HG02623 (cell line): ENCODE results near the gene CHP1.
"Not testable (repeated sequence)": the region's sequence is repeated elsewhere in the genome, so short reads cannot be mapped to it uniquely, and the experiment has no call there.

Experiments used
- ATAC-seq: cut with Tn5 transposase; IDR thresholded peaks from one replicate; pipeline ENCODE4 v1.9.1; 2021; ENCODE audit warnings: moderate library complexity; ENCODE audit not compliant: unreplicated experiment

Gene CHP1

DNA sequence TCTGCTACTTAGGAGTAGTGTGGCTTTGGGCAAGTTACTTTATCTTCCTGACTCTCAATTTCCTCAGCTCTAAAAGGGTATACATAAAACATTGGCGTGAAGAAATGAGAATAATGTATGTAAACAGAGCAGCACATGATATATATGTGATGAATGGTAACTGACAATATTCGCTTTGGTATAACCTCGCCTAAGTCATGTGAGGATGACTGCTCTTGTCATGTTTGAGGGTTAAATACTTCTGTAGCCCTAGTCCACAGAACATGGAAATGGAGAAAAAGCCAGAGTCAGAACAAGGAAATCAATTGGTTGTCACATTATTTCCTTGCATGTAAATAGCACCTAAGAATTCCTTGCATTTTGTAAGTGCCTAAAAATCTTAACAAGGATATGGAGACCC, 25.0 kb downstream of the CHP1 start:
- ATAC-seq, result no peak

DNA sequence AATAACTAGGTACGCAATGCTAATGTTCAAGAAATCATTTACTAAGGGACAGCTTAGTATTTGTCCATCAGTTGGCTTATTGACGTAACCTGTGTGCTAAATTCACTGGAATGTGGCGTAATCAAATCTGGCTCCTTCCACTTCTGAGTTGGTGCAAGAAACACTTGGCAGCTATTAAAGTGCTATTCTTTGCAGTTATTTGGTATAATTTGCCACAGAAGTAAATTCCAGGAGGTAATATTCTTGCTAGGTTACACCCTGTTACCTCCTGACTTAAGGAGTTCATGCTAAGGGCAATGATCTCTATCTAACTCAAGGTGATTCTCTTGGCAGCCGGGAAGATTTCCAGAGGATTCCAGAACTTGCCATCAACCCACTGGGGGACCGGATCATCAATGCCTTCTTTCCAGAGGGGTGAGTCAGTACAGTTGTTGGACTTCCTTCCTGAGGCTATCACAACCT, 25.5 kb downstream of the CHP1 start:
- no peak for ATAC-seq

DNA sequence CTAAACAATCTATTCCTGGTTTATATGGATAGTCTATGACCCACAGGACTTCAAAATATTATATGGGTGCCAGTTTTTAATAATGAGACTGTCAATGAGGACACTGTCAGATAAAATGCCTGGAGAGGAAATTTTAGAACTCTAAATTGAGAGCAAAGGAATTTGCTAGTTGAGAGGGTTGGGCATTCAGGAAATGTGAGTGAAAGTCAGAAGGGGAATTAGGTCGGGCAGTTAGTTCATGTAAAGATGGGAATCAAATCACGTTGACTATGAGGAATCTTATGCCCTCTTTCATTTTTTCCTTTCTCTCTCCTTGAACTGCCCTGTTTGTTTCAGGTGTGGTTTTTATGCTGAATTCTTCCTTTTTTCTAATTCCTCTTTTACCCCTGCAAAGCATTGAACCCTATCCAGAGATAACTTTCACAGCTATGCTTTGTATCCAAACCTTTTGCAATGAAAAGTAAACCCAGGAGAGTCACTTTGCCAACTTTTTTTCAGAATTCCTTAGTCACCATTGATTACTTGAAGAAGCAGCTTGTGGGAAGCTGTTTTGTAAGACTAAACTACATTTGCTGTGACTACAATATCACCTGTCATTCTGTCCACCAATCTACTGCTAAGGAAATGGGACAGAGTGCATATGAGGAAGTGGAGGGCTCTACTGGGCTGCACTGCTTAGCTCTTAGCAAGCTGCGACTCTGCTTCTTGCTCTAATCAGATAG, 27.8 kb downstream of the CHP1 start:
- no peak for ATAC-seq

DNA sequence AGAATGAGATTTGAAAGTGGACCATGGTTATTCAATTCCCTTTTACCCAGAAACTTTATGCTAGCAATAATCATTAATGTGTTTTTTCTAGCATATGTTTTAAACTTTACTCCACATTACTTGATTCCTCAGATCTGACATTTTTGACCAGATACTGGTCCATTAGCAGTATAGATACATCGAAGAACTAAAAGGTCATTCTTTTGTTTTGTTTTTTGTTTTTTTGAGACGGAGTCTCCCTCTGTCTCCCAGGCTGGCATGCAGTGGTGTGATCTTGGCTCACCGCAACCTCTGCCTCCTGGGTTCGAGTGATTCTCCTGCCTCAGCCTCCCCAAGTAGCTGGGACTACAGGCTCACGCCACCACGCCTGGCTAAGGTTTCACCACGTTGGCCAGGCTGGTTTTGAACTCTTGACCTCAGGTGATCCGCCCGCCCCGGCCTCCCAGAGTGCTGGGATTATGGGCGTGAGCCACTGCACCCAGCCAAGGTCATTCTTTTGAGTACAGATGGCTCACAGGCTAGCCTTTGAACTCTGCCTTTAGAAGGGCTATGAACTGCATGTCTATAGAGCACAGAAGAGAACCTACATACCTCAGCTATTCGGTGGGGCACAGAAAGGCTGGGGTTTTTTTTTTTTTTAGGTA, 28.6 kb downstream of the CHP1 start:
- ATAC-seq, result no peak

DNA sequence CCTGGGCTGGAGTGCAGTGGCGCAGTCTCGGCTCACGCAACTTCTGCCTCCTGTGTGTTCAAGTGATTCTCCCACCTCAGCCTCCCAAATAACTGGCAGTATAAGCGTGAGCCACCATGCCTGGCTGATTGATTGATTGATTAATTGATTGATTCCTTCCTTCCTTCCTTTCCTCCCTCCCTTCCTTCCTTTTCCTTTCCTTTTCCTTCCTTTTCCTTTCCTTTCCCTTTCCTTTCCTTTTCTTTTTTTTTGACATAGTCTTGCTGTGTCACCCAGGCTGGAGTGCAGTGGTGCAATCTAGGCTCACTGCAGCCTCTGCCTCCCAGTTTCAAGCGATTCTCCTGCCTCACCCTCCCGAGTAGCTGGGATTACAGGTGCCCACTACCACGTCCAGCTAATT, 29.9 kb downstream of the CHP1 start:
- not testable (repeated sequence) for ATAC-seq

DNA sequence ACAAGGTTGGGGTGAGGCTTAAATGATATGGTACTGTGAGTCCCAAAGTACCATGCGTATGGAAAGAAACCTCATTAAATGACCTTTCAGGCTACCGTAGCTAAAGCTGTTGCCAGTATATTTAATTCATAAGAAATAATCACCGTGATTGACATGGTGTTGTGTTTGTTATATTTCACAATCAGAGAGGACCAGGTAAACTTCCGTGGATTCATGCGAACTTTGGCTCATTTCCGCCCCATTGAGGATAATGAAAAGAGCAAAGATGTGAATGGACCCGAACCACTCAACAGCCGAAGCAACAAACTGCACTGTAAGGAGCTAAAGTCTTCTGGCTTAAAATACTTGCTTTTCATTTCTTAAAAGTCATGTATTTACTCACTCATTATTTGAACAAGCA, 31.5 kb downstream of the CHP1 start:
- ATAC-seq, result no peak

DNA sequence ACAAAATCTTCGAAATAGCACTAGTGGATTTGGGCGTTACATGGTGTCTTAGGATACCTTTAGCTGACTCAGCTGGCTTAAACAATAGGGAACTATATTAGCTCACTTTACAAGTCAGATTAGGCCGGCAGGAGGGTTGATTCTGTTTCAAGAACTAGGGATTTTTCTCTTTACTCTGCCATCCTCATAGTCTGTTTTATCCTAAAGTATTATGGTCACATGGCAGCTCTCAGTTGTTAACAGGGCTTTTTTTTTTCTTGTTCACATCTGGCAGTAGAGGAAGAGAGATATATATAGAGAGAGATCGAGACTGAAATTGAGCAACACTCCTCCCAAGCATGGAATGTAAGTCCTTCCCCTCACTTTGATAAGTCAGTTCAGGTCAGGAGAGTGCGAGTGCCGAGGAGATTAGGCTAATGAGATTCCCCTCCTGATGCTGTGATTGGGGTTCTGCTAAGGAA, 32.9 kb downstream of the CHP1 start:
- ATAC-seq, result no peak

DNA sequence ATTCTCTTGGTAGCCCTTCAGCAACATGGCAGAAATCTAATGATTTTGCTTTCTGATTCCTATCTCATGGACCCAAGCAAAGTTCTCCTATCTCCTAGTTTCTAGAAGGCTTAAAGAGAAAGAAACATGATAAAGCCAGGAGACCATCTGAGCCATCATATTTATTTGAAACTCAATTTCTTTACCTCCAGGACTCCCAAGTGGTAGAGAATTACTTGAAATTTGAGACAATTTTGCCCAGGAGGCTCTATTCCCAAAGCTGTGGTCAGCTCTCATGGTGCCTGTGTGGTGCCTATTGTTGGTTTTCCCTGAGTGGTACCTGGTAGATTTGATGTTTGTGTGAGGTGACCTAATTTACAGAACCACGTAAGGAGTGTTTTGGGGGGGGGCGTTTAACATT, 38.8 kb downstream of the CHP1 start:
- no peak for ATAC-seq

DNA sequence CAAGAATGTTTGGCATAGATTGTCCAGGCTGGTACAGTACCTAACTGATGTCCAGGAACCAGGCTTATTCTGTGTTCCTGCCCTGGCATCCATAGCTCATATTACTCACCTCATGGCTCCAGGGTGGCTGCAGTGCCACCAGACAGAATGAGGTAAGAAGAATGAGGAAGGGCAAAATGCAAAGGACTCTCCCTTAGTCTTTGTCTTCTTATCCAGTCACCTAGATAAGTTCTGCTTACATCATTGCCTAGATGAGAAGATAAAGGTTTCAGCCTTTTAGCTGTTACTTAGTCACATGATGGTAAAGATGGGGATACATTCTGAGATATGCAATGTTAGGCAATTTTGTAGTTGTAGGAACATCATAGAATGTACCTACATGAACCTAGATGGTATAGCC, 45.8 kb downstream of the CHP1 start:
- no peak for ATAC-seq

DNA sequence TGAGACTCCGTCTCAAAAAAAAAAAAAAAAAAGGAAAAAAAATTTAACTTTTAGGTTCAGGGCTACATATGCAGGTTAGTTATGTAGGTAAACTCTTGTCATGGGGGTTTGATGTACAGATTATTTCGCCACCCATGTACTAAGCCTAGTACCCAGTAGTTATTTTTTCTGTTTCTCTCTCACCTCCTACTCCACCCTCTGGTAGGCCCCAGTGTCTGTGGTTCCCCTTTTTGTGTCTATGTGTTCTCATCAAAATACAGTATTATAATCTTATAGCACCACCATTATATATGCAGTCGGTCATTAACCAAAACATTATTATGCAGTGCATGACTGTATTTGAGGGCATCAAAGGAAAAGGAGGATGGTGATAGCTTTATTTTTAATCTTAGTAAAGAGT, 47.3 kb downstream of the CHP1 start:
- ATAC-seq, result no peak

DNA sequence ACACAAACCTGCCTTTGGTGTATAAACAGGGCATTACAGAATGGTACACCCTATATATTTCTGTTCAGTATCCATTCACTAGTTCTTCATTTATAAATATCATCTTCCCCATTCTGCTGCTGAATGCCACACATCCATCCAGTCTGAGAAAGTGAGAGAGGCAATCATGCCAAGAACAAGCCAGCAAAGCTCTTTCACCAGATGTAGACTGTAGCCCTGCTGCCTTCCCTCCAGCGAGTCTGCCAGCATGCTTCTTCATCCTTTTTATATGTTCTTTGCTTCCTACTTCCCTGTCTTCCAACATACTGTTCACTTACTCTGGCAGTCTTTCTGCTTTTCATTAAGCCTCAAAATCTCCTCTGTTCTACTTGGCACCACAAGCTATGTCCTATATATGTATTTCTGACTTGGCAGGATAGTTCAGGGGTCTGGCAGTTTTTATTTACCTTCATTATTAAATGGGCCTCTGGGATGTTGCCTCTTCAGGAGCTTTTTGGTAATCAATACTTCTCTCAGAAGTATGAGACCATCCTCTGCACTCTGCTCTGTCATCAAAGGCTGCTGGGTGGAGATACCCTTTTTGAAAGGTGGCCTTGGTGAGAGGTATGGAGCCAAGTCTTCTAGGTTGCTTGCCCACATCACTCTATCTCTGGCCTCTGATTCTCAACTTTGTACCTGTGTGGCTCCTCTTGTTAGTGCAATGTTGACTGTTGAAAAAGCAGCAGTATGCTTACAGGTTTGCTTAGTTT, 48.6 kb downstream of the CHP1 start:
- ATAC-seq, result no peak

DNA sequence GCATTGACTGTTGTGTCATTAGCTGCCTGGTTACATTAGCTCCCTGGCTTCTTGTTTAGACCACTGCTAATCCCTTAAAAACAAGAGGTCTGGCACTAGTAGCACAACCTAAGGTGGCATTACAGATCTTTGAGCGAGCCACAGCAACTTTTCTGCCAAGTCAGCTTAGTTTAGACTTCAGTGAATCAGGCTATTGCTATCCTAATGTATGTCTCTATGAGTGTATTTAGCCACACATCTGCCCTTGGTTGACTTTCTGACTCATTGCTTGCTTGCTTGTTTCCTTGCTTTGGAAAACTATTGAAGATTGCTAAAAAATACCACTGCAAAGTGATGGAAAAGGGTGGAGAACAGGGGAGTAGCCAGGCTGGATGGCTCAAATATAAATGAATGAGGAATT, 50.2 kb downstream of the CHP1 start:
- no peak for ATAC-seq

DNA sequence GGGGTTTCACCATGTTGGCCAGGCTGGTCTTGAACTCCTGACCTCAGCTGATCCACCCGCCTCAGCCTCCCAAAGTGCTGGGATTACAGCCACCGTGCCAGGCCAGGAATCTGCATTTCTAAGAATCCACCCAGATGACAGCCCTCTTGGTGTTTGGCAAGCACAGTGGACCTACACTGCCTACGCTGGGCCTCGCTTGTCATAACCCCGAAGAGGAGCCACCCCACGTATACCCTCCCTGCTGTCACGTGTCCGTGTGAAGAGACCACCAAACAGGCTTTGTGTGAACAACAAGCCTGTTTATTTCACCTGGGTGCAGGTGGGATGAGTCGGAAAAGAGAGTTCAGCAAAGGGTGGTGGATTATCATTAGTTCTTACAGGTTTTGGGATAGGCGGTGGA, 51.4 kb downstream of the CHP1 start:
- ATAC-seq, result not testable (repeated sequence)

DNA sequence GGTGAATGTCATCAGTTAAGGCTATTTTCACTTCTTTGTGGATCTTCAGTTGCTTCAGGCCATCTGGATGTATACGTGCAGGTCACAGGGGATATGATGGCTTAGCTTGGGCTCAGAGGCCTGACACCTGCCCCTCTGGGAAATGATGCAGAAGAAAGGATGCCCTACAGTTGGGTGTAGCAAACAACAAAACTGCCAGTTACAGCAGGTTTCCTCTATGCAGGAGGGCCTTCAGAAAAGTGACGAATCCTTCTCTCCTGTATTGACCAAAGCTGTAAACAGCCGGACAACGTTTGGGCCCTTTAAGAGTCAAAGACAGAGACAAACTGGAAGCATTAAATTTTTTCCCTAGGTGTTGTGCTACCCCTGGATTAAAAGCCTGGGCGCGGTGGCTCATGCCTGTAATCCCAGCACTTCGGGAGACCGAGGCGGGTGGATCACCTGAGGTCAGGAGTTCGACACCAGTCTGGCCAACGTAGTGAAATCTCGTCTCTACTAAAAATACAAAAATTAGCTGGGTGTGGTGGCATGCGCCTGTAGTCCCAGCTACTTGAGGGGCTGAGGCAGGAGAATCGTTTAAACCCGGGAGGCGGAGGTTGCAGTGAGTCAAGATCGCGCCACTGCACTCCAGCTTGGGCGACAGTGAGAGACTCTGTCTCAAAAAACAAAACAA, 52.0 kb downstream of the CHP1 start:
- not testable (repeated sequence) for ATAC-seq

DNA sequence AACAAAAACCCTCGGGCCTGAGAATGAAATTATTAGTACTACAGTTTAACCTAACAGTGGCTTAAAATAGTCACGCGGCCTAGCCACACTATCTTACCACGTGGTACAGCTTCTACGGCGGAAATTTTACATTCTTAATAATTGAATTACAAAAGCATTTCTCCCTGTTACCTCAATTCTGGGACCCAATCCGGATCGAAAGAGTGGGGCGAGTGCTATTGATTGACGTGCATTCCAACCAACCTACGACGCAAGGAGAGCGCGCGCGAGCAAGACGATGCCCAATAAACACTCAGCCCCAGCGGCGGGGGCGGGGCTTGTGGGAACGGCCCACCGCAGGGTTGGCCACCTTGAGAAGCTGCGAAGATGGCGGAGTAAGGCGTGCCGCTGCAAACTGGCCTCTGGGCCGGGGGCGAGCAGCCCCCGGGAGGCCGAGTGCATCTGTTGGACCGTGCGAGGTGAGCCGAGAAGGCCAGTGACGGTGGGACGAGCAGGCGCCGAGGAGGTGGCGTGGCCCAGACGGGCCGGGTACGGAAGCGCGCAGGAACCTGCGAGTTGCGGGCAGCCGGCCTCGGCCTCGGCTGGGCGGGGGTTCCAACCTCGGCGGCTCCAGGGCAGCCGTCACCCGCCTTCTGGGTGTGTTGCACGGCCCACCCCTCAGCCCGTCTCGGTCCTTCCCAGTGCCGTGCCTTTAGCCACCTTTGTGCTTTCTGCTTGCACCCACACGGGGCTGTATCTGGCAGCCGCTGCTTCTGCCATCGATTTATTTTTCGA, 52.8 kb downstream of the CHP1 start:
- ATAC-seq, result peak; percentile 92

DNA sequence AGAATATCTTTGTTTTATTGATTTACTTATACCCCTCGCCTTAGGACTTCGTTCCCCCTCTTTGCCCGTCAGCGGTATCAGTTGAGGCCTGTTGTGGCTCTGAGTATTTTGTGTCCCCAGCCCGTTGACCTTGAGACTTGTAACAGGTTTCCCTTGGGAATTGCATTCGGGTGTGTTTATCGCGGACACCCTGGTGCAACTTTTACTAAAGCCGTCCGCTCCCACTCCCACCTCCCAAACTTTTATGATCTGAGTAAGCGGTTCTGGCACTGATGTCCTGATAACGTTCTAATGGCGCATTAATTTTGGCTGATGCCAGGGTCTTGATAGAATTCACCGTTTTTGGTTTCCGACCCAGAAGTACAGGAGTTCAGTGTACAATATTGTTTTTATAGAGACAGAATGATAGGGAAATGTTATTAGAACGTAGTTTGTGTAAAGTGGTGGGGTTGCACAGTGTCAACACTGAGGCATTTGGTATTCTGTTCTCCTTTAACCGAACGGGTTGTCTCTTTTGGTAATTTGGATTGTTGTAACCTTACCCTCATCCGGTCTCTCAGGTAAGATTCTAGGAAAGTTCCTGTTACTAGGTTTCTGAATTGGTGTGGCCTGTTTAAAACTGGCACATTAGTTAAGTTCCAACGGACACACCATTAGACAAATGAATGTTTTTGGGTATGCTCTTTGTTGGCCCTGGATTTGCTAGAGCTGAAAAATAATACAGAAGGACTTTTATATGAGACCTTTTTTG, 53.5 kb downstream of the CHP1 start:
- no peak for ATAC-seq

DNA sequence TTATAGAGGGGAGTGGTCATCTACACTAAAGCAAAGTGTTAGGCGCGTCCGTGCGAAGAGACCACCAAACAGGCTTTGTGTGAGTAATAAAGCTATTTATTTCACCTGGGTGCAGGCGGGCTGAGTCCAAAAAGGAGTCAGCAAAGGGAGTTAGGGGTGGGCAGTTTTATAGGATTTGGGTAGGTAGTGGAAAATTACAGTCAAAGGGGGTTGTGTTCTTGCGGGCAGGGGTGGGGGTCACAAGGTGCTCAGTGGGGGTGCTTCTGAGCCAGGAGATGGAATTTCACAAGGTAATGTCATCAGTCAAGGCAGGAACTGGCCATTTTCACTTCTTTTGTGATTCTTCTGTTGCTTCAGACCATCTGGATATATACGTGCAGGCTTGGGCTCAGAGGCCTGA, 54.2 kb downstream of the CHP1 start:
- no peak for ATAC-seq

DNA sequence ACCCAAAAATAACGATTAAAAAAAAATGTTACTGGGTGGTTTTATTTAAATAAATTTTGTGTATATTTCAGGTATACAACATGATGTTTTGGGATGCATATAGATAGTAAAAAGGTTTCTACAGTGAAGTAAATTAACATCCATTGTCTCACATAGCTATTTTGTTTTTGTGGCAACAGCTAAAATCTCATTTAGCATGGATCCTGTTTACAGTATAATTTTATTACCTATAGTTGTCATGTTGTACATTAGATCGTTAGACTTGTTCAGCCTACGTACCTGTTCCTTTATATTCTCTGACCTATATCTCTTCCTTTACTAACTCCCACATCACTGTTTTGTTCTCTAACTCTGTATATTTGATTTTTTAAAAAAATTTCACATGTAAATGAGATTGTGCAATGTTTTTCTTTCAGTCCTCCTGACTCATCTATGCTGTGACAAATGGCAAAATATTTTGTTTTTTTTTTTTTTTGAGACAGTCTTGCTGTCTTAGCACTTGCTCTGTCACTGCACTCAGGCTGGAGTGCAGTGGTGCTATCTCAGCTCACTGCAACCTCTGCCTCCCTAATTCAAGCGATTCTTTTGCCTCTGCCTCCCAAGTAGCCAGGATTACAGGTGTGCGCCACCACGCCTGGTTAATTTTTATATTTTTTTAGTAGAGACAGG, 55.7 kb downstream of the CHP1 start:
- ATAC-seq, result no peak

DNA sequence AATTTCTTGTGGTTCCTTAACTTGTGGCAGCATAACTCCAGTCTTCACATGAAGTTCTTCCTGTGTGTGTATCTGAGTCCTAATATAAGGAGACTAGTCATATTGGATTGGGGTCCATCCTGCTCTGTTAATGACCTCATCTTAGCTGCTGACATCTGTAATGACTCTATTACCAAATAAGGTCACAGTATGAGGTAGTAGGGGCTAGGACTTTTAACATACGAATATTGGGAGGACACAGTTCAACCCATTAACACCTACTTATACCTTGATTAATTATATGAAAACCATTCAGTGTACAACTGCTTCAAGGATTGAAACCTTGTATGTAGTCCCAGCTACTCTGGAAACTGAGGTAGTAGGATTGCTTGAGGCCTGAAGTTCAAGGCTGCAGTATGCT, 57.4 kb downstream of the CHP1 start:
- ATAC-seq, result no peak
